ACHN (cell line): ENCODE data around the gene NCAPH2.
"Not testable (repeated sequence)": the region's sequence is repeated elsewhere in the genome, so short reads cannot be mapped to it uniquely, and the experiment has no call there.

ENCODE experiments used
- DNase-seq: peaks from one replicate; pipeline ENCODE4 v3.0.0-alpha.2; 2015
- in situ Hi-C: cut with HindIII; loops from 2 replicates; pipeline ENCODE4 v1.10.0; 2017; ENCODE audit warnings: low sequenced_read_pairs, low pct_ligation_motif_present, low pct_unique_long_range_greater_than_20kb

NCAPH2 gene

DNA sequence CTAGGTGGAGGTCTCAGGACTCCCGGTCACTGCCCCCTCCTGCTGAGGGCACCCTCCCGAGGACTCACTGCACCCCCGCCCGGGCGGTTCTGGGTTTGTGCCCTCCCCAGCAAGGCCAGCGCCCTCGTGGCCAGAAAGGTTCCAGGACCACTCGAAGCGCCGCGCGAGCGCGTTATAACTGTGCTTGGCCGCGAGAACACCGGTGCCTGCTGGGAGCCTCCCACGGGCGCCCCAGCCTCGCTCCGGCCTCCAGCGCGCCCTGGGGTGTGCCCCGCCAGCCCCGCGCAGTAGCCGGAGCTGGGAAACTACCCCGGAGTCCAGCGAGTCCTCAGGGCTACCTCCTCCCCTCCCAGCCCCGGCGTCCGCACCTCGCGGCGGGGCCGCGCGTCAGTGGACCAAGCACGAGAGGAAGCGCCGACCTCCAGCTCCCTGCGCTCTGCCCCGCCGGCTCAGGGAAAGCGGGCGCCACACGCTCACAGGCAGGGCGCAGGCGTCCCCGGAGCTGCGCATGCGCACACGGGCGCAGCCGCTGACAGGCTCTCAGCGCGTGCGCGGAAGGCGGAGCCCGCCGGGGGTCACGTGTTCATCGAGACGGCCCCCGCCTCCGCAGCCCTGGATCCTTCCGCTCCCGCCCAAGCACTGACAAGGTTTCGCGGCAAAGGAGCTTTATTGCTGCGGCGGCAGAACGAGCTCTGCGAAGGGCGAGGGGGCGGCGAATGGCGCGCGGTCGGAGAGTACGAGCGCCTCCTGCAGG is 17.3 kb downstream of the NCAPH2 start, which contains the start of gene SCO2:
Gene SCO2, minus strand, starts transcription at position 495 of the 754 bp plus-strand sequence. CDS start 1,187 bp downstream, outside the sequence.
- in situ Hi-C loops, result no loop called here
- peak; percentile 91 for DNase-seq

DNA sequence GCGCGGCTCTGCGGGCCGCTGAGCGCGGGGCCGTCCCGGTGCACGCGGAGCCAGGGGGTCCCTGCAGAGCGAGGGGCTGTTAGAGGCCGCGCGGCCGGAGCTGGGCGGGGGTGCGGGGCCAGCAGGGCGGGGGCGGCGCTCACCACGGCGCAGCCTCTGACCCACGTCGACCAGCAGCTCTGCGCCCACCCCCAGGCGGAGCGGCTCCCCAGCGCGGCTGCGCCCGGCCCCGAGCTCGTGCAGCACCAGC is 17.8 kb downstream of the NCAPH2 start:
- DNase-seq, result no peak
- in situ Hi-C loops, result no loop called here

DNA sequence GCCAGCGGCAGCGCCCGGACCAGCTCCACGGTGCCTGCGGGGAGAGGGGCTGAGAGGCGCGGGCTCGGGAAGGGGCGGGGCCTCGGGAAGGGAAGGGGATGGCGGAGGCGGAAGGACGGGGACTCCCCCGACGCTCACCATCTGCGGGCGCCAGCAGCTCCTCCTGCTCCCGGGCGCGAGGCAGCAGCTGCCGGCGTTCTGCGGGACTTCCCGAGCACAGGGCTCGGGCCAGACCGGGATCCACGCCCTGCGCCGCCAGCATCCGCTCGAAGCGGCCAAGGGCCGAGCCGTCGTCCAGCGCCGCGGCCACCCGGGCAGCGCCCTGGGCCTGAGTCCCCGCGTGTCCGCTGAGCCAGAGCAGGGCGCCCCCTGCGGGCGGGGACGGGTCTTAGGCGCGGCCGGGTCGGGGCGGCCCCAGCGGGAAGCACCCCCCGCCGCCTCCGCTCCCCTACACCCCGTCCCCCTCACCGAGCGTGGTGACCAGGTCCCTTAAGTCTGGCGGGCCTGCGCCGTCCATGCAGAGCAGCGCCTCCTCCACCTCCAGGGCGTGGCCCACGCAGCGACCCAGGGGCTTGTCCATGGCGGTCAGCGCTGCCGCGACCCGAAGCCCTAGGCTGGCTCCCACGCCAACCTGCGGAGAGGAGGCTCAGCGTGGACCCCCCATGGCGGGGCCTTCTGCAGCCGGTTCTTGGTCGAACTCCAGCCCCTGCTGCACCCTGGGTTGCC is 18.2 kb downstream of the NCAPH2 start:
- DNase-seq, result peak; percentile 62
- in situ Hi-C loops, result no loop called here

DNA sequence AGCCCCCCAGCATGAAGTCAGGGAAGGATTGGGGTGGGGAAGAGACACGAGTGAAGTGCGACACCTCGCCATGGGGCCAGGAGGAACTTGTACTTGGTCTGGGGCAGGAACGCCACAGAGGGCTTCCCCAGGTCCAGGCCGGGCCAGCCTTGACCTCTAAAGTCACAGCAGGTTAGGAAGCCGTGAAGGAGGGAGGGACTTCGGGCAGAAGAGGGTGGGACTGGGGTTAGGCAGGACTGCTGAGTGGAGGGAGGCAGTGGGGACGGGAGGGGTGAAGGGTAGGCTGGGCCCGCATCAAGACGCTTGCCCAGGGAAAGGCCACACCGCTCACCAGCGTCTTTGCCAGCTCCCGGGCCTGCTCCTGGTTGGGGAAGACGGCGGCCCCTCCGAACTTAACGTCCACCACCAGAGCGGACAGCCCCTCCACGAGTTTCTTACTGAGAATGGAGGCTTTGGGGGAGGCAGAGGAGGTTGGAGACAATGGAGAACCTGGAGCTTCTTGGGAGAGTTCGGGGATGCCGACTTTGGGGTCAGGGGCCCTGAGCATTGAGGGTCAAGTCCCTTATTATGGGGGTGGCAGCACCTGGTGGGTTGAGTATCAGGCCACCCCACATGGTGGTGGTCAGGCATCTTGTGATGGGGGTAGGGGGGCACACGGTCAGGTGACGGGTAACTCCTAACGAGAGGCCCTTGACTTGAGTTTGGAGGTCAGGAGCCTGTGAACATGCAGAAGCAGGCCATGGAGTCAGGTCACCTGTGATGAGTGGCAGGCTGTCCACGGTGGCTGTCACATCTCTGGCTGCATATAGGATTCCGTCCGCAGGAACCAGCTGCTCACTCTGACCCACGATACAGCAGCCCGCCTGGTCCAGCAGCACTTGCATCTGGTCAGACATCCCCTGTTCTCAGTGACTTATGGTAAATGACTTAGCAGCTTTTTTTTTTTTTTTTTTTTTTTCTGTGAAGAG is 19.1 kb downstream of the NCAPH2 start:
- DNase-seq, result peak; percentile 70
- in situ Hi-C loops, result no loop called here

DNA sequence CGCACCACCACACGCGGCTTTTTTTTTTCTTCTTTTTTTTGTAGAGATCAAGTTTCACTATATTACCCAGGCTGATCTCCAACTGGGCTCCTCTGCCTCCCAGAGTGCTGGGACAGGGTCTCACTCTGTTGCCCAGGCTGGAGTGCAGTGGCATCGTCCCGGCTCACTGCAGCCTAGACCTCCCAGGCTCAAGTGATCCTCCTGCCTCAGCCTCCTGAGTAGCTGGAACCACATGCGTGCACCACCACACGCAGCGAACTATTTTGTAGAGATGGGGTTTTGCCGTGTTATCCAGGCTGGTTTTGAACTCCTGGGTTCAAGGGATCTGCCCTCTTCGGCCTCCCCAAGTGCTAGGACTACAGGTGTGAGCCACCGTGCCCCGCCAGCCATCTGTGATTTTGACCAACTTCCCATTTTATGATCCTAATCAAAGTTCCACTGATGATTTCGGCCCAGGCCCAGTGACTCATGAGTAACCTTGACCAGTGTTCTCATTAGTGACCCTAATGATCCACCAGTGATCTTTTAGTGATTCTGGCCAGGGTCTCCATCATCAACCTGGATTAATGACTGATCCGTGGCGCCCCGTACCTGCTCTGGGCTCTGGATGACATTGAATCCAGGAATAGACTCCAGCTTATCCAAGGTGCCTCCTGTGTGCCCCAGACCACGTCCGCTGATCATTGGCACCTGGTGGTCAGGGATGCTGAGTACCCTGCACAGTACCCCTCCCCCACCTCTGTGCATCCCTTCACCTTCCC is 20.1 kb downstream of the NCAPH2 start:
- DNase-seq, result no peak
- in situ Hi-C loops, result no loop called here

DNA sequence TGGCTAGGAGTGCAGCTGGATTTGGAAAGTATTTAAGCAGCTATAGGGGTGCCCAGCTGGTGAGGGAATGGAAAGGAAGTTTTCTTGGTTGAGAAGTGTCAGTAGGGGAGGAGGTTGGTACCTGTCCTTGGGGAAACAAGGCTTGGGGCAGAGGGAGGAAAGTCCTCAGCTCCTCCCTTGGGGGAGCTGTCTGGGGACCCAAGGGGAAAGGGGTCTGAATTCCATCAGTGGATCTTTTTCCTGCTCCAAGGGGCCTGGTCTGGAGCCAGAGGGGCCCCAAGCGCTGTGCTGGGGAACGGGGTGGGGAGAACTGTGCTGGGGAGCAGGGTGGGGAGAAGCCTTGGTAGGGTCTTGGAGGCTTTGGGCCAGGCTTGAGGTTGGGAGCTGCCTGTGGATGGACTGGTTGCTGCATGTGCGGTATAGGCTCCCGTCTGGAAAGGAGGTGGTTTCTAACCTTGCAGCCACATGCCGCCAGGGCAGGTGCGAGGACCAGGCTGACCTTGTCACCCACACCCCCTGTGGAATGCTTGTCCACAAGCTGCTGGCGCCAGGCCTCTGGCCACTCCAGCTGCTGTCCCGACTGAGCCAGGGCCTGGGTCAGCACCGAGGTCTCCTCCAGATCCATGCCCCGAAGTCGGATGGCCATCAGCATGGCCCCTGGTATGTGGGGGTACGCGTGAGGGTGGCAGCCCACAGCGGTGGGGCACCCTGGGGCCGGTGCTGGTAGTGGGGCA is 20.8 kb downstream of the NCAPH2 start:
- in situ Hi-C loops, result no loop called here

DNA sequence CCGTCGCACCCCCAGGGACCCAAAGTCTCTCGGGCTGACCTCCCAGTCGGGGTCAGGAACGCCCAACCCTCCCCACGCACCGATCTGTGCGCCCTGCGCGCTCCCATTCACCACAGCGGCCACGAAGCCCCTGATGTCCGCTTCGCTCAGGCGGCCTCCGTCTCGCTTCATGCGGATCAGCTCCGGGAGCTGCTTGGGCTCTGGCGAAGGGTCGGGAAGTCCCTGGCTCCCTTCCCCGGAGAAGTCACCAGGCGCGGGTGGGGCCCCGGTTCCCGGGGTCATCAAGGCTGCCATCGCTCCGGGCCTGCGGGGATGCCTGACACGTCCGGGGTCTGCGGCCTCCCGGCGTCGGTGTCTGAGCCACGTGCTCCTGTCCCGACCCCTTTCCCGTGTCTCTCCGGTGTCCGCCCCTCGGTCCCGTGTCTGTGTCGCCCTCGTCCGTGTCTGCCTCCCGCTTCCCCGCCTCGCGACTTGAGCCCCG is 21.4 kb downstream of the NCAPH2 start:
- no peak for DNase-seq
- in situ Hi-C loops, result no loop called here

More for the DNA sequence above, 20.8 kb downstream of the NCAPH2 start:
- no peak for DNase-seq

DNA sequence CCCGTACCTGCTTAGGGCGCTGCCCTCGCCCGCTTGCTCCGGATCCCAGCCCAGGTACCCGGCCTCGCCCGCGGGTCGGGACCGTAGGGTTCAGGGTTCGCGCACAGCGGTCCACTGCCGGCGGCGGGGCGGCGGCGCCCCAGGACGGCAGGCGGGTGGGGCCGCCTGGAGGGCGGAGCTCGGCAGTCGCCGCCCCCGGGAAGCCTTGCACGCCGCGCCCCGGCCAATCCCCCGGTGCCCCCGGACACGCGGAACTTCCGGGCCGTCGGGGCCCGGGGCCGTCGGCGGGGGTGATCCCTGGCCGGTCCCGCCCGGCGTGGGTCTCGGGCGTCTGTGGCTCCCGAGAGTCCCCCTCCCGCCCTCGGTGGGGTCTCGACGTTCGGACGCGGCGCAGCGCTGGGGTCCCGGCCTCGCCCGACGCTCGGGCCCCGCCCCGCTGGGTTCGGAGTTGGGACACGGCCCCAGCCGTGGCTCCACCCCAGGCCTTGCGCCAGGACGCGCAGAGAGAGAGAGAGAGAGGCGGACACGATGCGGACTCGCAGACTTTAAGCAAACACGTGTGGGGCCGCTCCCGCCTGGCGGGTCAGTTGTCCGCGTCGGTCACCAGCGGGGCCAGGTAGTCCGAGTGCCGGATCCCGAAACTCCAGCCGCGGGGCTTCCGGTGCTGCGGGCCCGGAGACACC is 22.0 kb downstream of the NCAPH2 start, which contains the start of gene TYMP:
Gene TYMP, minus strand, starts transcription at position 116 of the 683 bp plus-strand sequence. CDS start 303 bp downstream, outside the sequence.
- peak; percentile 68 for DNase-seq
- in situ Hi-C loops, result no loop called here

DNA sequence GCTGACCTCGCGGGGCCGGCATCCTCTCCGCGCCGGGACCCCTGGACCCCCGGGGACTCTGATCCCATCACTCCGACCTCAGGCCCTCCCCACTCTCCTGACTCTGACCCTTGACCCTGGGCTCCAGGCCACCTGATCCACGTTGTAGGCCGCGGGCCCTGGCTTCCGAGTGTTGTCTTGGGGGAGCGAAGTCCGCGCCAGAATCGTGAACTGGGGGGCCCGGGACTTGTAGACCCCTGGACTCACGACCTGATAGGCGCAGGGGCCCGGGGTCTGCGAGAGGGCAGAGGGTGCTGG is 22.5 kb downstream of the NCAPH2 start:
- in situ Hi-C loops, result no loop called here
- no peak for DNase-seq

DNA sequence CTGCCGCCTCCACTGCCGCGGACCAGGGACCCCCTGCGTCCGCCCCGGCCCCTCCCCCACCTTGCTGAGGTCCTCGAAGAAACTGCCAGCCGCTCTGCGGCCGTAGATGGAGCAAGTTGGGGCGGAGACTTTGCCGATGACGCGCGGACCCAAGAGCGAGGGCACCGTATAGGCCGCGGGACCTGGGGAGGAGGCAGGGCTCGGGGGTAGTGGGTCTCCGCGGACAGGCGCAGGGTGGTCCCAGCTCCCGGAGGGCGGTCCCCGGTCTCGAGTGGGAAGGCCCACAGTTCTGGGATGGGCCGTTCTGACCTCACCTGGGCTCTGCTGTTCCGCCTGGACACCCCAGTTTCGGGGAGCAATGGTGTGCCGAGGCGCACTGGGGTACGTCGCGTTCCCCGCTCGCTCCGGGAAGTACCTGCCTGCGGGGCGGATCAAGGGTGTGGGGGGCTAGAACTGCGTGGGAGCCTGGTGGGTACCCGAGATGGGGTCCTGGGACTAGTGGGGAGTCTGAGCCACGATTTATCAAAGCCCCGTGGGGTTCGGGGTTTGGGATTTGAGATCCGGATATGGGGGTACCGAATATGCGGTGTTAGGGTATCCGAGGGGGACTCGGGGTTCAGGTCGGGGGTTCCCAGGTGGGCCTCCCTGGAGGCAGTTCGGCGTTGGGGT is 23.0 kb downstream of the NCAPH2 start:
- in situ Hi-C loops, result no loop called here
- DNase-seq, result peak; percentile 84

DNA sequence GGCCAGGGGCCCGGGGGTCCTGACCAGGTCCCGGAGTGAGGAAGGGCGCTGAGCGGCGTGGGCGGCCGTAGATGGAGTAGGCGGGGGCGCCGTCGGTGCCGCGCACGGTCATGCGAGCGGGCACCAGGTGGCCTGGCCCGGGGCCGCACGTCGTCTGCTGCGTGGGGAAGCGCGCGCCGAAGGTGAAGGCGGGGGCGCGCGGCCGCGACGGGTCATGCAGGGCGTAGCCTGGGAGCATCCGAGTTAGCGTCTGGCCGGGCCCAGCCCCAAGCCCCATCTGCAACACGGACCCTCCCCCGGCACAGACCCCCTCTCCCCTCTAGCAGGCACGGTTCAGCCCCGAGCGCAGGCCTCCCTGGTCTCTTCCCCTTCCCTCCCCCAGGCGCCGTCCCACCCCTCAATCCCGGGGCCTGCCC is 23.5 kb downstream of the NCAPH2 start:
- in situ Hi-C loops, result no loop called here
- DNase-seq, result peak; percentile 36

DNA sequence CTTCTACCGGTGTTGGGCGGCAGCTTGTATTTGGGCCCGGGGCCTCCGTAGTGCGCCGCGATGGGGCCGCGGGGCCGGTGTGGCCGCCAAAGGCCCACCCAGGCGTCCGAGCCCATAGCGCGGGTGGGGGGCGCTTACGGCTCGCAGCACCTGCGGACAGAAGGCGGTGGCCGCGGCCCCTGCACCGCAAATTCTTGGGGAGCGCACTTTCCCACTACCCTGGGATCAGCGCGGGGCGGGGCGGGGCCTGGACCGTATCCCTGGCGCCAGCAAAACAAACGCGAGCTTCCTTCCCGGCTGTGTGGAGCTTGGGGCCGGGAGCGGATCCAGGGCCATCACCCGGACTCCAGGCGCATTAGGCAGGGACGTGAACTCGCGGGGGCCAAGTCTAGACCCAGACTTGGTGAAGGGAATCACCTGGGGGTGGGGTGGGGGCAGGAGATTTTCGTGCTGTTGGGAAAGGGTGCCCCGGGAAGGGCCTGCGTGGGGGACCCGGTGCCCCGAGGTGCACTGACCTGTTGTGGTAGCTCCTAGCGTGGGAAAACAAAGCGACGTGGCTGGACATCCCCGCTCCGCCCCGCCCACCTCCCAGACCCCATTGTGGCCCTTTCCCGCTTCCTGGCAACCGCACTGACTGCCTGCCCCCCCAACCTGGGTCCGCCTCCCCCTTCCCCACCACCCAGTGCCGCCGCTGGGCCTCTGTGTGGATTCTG is 24.1 kb downstream of the NCAPH2 start:
- in situ Hi-C loops, result no loop called here
- peak; percentile 62 for DNase-seq

DNA sequence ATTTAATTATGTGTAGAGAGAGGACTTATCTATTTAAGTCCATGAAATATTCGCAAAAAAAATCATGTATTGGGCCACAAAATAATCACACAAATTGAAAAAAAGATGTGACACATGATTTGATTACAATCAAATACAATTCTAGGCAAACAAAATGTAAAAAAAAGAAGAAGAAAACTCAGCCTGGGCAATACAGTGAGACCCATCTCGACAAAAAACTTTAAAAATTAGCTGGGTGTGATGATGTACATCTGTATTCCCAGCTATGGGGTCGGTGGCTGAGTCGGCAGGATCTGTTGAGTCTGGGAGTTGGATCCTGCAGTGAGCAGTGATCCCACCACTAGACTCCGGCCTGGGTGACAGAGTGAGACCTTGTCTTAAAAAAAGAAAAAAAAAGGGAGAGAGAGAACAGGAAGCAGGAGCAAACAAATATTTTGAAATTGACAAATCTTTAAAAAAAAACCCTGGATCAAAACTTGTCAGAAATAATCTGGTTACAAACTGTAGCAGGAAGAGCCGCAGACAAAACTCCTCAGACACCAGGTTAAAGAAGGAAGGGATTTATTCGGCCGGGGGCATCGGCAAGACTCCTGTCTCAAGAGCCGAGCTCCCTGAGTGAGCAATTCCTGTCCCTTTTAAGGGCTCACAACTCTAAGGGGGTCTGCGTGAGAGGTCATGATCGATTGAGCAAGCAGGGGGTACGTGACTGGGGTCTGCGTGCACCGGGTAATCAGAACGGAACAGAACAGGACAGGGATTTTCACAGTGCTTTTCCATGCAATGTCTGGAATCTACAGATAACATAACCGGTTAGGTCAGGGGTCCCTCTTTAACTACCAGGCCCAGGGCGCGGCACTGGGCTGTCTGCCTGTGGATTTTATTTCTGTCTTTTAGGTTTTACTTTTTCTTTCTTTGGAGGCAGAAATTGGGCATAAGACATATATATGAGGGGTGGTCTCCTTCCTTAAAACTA is 25.1 kb downstream of the NCAPH2 start:
- in situ Hi-C loops, result no loop called here
- no peak for DNase-seq

DNA sequence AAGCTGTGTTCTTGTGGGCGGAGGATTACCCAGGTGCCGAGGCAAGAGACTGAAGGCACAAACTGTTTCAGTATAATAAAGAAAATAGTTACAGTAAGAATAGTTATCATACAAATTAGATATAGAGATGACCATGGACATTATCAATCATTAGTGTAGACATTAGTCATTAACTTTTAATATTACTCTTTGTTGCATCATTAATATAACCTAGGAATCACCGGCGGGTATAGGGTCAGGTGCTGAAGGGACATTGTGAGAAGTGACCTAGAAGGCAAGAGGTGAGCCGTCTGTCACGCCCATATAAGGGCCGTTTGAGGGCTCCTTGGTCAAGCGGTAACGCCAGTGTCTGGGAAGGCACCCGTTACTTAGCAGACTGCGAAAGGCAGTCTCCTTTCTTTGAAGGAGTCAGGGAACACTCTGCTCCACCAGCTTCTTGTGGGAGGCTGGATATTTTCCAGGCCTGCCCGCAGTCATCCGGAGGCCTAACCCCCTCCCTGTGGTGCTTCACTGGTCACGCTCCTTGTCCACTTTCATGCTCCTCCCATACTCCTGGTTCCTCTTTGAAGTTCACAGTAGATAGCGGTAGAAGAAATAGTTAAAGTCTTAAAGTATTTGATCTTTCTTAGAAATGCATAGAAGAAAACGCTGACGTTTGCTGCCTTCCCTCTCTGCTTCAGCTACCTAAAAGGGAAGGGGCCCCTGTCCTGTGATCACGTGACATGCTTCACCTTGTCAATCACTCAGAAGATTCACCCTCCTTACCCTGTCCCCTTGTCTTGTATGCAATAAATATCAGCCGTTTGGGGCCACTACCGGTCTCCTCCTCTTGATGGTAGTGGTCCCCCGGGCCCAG is 26.1 kb downstream of the NCAPH2 start:
- DNase-seq, in situ Hi-C loops: not testable (repeated sequence)
